ENCODE results near the gene CCDC178.

GRCh38 chr18:32922951-32923430, 517.5 kb downstream of the CCDC178 start:
- TF ChIP-seq CTCF (IDR thresholded peaks at IDR 0.05; ENCODE audit: low read depth, low read length, poor library complexity, severe bottlenecking) = no peak
- no peak for TF ChIP-seq EZH2phosphoT487 (IDR thresholded peaks at IDR 0.05; ENCODE audit: borderline replicate concordance, low read length)
